ENCODE measurements around the gene HMGCS2.

HMGCS2 gene

GRCh38 chr1:119799599-119800177, 31.0 kb upstream of the HMGCS2 start:
- TF ChIP-seq CTCF (IDR thresholded peaks at IDR 0.05; ENCODE audit: low read depth, low read length), result no peak
- H3K4me3 ChIP-seq (replicated peaks in 1 of 2; ENCODE audit: low read depth in 2 of 2, low read length in 2 of 2), result no peak overlapping the region
- DNase-seq (ENCODE audit: low read depth in 2 of 2), result no peak

- DNase-seq (ENCODE audit: low read depth in 2 of 2), result no peak
- TF ChIP-seq CTCF (IDR thresholded peaks at IDR 0.05; ENCODE audit: low read depth, low read length), result no peak
- H3K4me3 ChIP-seq (replicated peaks in 1 of 2; ENCODE audit: low read depth in 2 of 2, low read length in 2 of 2), result no peak overlapping the region
These were observed 30.3 kb upstream of the HMGCS2 start for GRCh38 chr1:119799003-119799402.

GRCh38 chr1:119797606-119798005, 28.9 kb upstream of the HMGCS2 start:
- TF ChIP-seq CTCF (IDR thresholded peaks at IDR 0.05; ENCODE audit: low read depth, low read length), result no peak
- H3K4me3 ChIP-seq (replicated peaks in 1 of 2; ENCODE audit: low read depth in 2 of 2, low read length in 2 of 2), result no peak overlapping the region

GRCh38 chr1:119797162-119797561, 28.5 kb upstream of the HMGCS2 start:
- TF ChIP-seq CTCF (IDR thresholded peaks at IDR 0.05; ENCODE audit: low read depth, low read length), result no peak
- DNase-seq (ENCODE audit: low read depth in 2 of 2), result no peak
- H3K4me3 ChIP-seq (replicated peaks in 1 of 2; ENCODE audit: low read depth in 2 of 2, low read length in 2 of 2), result no peak overlapping the region

More at GRCh38 chr1:119797606-119798005, 28.9 kb upstream of the HMGCS2 start:
- no peak for DNase-seq (ENCODE audit: low read depth in 2 of 2)

GRCh38 chr1:119795261-119796200, 26.8 kb upstream of the HMGCS2 start:
- no peak for TF ChIP-seq CTCF (IDR thresholded peaks at IDR 0.05; ENCODE audit: low read depth, low read length)
- no peak for DNase-seq (ENCODE audit: low read depth in 2 of 2)
- H3K4me3 ChIP-seq (replicated peaks in 1 of 2; ENCODE audit: low read depth in 2 of 2, low read length in 2 of 2), result no peak overlapping the region

- no peak overlapping the region for H3K4me3 ChIP-seq (replicated peaks in 1 of 2; ENCODE audit: low read depth in 2 of 2, low read length in 2 of 2)
- peak in 1 of 2 donors; percentile 48 for DNase-seq (ENCODE audit: low read depth in 2 of 2)
- no peak for TF ChIP-seq CTCF (IDR thresholded peaks at IDR 0.05; ENCODE audit: low read depth, low read length)
These were observed 26.2 kb upstream of the HMGCS2 start for GRCh38 chr1:119794876-119795240.

Measured in cardiac fibroblast (primary cell).